Panc1 (cell line): ENCODE results near the gene LANCL2. TPM values are rescaled to one million over a fixed set of nuclear protein-coding genes. Genes with fewer than 3 reads are reported as not detected.

ENCODE experiments used
- ATAC-seq: fragments of 200-7000 bp; cut with Tn5 transposase; 2 replicates; pipeline ENCODE4 v1.9.1; 2020; ENCODE audit warnings: mild to moderate bottlenecking, moderate library complexity
- BruUV-seq: library from RNA; stranded (reverse); fragments of 400-500 nt; replicated peaks from 2 replicates; lab custom pipeline; 2021; lab: Mats Ljungman, UMichigan
- CTCF ChIA-PET: fragments of 300-600 bp; sonication (Branson Sonifier 250); formaldehyde crosslinking; loops from one replicate; lab custom pipeline; 2022; ENCODE audit warnings: antibody characterized with exemption; lab: Charles Lee
- POLR2A ChIA-PET: fragments of 300-600 bp; sonication (Branson Sonifier 250); formaldehyde crosslinking; loops from one replicate; lab custom pipeline; 2022; ENCODE audit warnings: antibody characterized with exemption; lab: Charles Lee
- DNase-seq: peaks from one replicate; pipeline ENCODE4 v3.0.0-alpha.2; 2010; ENCODE audit warnings: low read depth, low spot score
- H3K27ac ChIP-seq: 2 replicates; pipeline ENCODE4 v1.5.1; 2011; ENCODE audit warnings: mild to moderate bottlenecking, low read length, inconsistent platforms
- H3K27me3 ChIP-seq: fragments of 200-500 bp; sonication (Bioruptor generic); 2 replicates; pipeline ENCODE4 v1.6.0; 2014; ENCODE audit warnings: low read length, inconsistent platforms; ENCODE audit not compliant: control insufficient read depth, insufficient read depth
- H3K36me3 ChIP-seq: fragments of 200-500 bp; sonication (Bioruptor generic); 2 replicates; pipeline ENCODE4 v1.5.1; 2014; ENCODE audit warnings: inconsistent platforms, mild to moderate bottlenecking, low read length, moderate library complexity; ENCODE audit not compliant: control insufficient read depth, insufficient read depth
- H3K4me1 ChIP-seq: 2 replicates; pipeline ENCODE4 v1.5.1; 2011; ENCODE audit warnings: inconsistent platforms, mild to moderate bottlenecking, low read length, moderate library complexity; ENCODE audit not compliant: control insufficient read depth, insufficient read depth
- H3K4me3 ChIP-seq, 2 experiments: 2 replicates each; pipeline ENCODE4 v1.5.1; 2011 to 2012; ENCODE audit warnings: low read depth in 2 of 2, low read length in 2 of 2, mild to moderate bottlenecking in 2 of 2, inconsistent platforms in 1 of 2, moderate library complexity in 1 of 2
- H3K9me3 ChIP-seq: fragments of 200-500 bp; sonication (Bioruptor generic); 2 replicates; pipeline ENCODE4 v1.5.1; 2014; ENCODE audit warnings: low read depth, mild to moderate bottlenecking, inconsistent platforms, low read length, moderate library complexity; ENCODE audit not compliant: control insufficient read depth, insufficient read depth
- POLR2AphosphoS5 ChIP-seq: IDR thresholded peaks from 2 replicates; pipeline ENCODE4 v1.6.1; 2012; ENCODE audit warnings: mild to moderate bottlenecking, low read depth, low read length, moderate library complexity
- SIN3A ChIP-seq: IDR thresholded peaks from 2 replicates; pipeline ENCODE4 v1.6.1; 2012; ENCODE audit warnings: low read depth, mild to moderate bottlenecking, low read length, moderate library complexity, borderline replicate concordance; ENCODE audit not compliant: insufficient read depth
- TCF7L2 ChIP-seq: IDR thresholded peaks from 2 replicates; pipeline ENCODE4 v1.6.1; 2011; ENCODE audit warnings: mild to moderate bottlenecking, low read depth, low read length, inconsistent platforms
- in situ Hi-C: cut with HindIII; loops from 2 replicates; pipeline ENCODE4 v1.10.0; 2016; ENCODE audit warnings: low sequenced_read_pairs, low pct_unique_long_range_greater_than_20kb
- intact Hi-C: fragments of 100-400 bp; cut with micrococcal nuclease; formaldehyde crosslinking; loops from one replicate; pipeline ENCODE4 v1.10.0; 2022; ENCODE audit not compliant: unreplicated experiment
- total RNA-seq: library from RNA; stranded (reverse); gene quantifications from one replicate; pipeline ENCODE4 v1.2.1, GENCODE V29; 2021; ENCODE audit not compliant: unreplicated experiment
- TF ChIP-seq, protein P1 (sequence below), 2 experiments: IDR thresholded peaks; 2 replicates each; pipeline ENCODE4 v1.6.1; 2011 to 2012; ENCODE audit warnings: low read depth in 2 of 2, control low read depth in 1 of 2, low read length in 1 of 2, mild to moderate bottlenecking in 1 of 2, moderate library complexity in 1 of 2; ENCODE audit not compliant: insufficient read depth in 1 of 2
- TF ChIP-seq, protein P2 (sequence below): fragments of 450-650 bp; IDR thresholded peaks from 2 replicates; pipeline ENCODE4 v1.5.1; 2017; ENCODE audit warnings: mild to moderate bottlenecking

The LANCL2 gene
- total RNA-seq, 1 experiment from 2014 or later: 30.6 TPM

DNA sequence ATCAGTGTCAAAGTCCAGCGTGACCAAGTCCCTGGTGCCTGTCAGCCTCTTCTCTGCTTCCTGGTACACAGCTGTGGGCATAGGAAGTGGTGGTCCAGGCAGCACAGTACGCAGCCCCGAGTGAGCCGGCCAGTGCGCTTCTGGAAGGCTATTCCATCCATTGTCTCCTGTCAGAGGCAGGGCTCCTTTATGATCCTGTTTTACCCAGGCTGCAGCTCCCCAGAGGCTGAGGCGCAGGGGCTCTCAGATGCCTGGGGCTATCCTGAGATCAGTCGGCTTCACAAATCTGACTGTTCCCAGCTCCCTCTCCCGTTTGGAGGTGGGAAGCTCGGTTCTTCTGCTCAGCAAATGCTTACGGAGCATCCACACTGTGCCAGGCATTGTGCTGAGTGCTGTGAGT is 70.3 kb downstream of the LANCL2 start:
- POLR2A ChIA-PET: no interaction called here
- in situ Hi-C loops: no loop called here

DNA sequence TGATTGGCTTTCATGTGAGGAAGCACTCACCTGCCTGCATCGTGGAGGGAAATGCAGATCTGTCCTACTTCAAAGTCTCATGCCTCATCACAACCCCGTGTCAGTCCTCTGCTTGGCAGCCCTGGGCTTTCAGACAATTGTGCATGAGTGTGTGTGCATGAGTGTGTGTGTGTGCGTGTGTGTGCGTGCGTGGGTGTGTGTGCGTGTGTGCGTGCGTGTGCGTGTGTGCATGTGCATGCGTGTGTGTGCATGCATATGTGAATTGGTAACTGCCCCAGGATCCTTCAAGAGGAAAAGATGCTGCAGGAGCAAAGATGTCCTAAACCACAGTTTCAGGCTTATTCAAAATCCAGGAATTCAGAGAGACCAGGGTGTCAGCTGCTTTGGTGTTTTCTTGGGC is 71.3 kb downstream of the LANCL2 start:
- no peak overlapping the region for H3K4me3 ChIP-seq
- intact Hi-C loops (loop anchor here (10.0 kb wide), 1 partner anchor 158 kb away; no protein-coding TSS in a partner anchor), in situ Hi-C loops (no loop called here)
- TF ChIP-seq, protein P1, sequence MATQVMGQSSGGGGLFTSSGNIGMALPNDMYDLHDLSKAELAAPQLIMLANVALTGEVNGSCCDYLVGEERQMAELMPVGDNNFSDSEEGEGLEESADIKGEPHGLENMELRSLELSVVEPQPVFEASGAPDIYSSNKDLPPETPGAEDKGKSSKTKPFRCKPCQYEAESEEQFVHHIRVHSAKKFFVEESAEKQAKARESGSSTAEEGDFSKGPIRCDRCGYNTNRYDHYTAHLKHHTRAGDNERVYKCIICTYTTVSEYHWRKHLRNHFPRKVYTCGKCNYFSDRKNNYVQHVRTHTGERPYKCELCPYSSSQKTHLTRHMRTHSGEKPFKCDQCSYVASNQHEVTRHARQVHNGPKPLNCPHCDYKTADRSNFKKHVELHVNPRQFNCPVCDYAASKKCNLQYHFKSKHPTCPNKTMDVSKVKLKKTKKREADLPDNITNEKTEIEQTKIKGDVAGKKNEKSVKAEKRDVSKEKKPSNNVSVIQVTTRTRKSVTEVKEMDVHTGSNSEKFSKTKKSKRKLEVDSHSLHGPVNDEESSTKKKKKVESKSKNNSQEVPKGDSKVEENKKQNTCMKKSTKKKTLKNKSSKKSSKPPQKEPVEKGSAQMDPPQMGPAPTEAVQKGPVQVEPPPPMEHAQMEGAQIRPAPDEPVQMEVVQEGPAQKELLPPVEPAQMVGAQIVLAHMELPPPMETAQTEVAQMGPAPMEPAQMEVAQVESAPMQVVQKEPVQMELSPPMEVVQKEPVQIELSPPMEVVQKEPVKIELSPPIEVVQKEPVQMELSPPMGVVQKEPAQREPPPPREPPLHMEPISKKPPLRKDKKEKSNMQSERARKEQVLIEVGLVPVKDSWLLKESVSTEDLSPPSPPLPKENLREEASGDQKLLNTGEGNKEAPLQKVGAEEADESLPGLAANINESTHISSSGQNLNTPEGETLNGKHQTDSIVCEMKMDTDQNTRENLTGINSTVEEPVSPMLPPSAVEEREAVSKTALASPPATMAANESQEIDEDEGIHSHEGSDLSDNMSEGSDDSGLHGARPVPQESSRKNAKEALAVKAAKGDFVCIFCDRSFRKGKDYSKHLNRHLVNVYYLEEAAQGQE (IDR thresholded peaks at IDR 0.05; ENCODE audit: insufficient read depth in 1 of 2, low read depth in 2 of 2, low read length in 1 of 2): no peak
- TF ChIP-seq, protein P2, sequence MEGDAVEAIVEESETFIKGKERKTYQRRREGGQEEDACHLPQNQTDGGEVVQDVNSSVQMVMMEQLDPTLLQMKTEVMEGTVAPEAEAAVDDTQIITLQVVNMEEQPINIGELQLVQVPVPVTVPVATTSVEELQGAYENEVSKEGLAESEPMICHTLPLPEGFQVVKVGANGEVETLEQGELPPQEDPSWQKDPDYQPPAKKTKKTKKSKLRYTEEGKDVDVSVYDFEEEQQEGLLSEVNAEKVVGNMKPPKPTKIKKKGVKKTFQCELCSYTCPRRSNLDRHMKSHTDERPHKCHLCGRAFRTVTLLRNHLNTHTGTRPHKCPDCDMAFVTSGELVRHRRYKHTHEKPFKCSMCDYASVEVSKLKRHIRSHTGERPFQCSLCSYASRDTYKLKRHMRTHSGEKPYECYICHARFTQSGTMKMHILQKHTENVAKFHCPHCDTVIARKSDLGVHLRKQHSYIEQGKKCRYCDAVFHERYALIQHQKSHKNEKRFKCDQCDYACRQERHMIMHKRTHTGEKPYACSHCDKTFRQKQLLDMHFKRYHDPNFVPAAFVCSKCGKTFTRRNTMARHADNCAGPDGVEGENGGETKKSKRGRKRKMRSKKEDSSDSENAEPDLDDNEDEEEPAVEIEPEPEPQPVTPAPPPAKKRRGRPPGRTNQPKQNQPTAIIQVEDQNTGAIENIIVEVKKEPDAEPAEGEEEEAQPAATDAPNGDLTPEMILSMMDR: no peak
- TF ChIP-seq SIN3A (no peak), POLR2AphosphoS5 (no peak), TCF7L2 (no peak)
- no peaks in the 10 kb centered on the region for H3K27me3 ChIP-seq
- no peak for ATAC-seq
- no TSS peak for BruUV-seq
- H3K4me1 ChIP-seq: no peaks in the 10 kb centered on the region
- H3K9me3 ChIP-seq: no peaks in the 10 kb centered on the region
- no peak overlapping the region for H3K27ac ChIP-seq
- CTCF ChIA-PET: interaction anchor here (1.0 kb wide), 1 partner anchor 155 kb away, joined by 3 read pairs; no protein-coding TSS in a partner anchor
- DNase-seq: no peak
- no peaks in the 10 kb centered on the region for H3K36me3 ChIP-seq
- POLR2A ChIA-PET: no interaction called here

More for the DNA sequence above, 70.3 kb downstream of the LANCL2 start:
- DNase-seq (no peak), ATAC-seq (no peak)
- Histone ChIP-seq H3K27me3 (no peaks in the 10 kb centered on the region), H3K36me3 (no peaks in the 10 kb centered on the region), H3K4me1 (no peaks in the 10 kb centered on the region), H3K4me3 (no peak overlapping the region), H3K27ac (no peak overlapping the region), H3K9me3 (no peaks in the 10 kb centered on the region)
- TF ChIP-seq SIN3A: no peak
- TF ChIP-seq, protein P2: no peak
- no peak for TF ChIP-seq TCF7L2
- TF ChIP-seq, protein P1 (IDR thresholded peaks at IDR 0.05; ENCODE audit: insufficient read depth in 1 of 2, low read depth in 2 of 2, low read length in 1 of 2): no peak
- TF ChIP-seq POLR2AphosphoS5: no peak
- no TSS peak for BruUV-seq
- CTCF ChIA-PET: no interaction called here
- intact Hi-C loops: loop anchor here (10.0 kb wide), 1 partner anchor 159 kb away; no protein-coding TSS in a partner anchor
